Measurements from ENCODE around the gene RASA2.

- TF ChIP-seq CTCF (IDR thresholded peaks at IDR 0.05) (no peak), POLR2AphosphoS5 (IDR thresholded peaks at IDR 0.05; ENCODE audit: low read depth, low read length) (no peak), REST (IDR thresholded peaks at IDR 0.05; ENCODE audit: insufficient read depth in 1 of 2, low read depth in 2 of 2, low read length in 1 of 2) (no peak), TCF7L2 (IDR thresholded peaks at IDR 0.05; ENCODE audit: low read depth, low read length) (no peak)
Observed at GRCh38 chr3:141519587-141519986, 32.8 kb downstream of the RASA2 start.
